GM06990 (cell line): ENCODE results near the gene CDC23.

Experiments used
- DNase-seq: peaks from one replicate; pipeline ENCODE4 v3.0.0-alpha.2; 2011; ENCODE audit not compliant: insufficient read length; ENCODE audit errors: extremely low read depth
- H3K27me3 ChIP-seq: replicated peaks from 2 replicates; pipeline ENCODE4 v1.6.0; 2011; ENCODE audit warnings: low read length; ENCODE audit not compliant: control insufficient read depth, insufficient read depth
- H3K36me3 ChIP-seq: 2 replicates; pipeline ENCODE4 v1.5.1; 2011; ENCODE audit warnings: low read length; ENCODE audit not compliant: control insufficient read depth, insufficient read depth
- H3K4me3 ChIP-seq: replicated peaks from 2 replicates; pipeline ENCODE4 v1.5.1; 2011; ENCODE audit warnings: low read depth, mild to moderate bottlenecking, control low read depth, low read length
- CTCF ChIP-seq: IDR thresholded peaks from 2 replicates; pipeline ENCODE4 v1.5.1; 2011; ENCODE audit warnings: low read length, control low read depth, mild to moderate bottlenecking, inconsistent platforms; ENCODE audit not compliant: insufficient read depth, poor library complexity, severe bottlenecking

The CDC23 gene

DNA sequence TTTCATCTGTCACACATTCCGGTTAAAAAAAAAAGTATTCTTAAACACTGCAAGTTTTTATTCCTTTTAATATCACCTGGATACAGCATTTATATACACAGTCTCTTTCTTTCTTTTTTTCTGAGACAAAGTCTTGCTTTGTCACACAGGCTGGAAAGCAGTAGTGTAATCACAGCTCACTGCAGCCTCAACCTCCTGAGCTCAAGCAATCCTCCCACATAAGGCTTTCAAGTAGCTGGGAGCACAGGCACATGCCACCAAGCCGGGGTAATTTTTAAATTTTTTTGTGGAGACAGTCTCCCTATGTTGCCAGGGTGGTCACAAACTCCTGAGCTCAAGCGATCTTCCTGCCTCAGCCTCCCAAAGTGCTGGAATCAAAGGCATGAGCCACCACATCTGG is 20.3 kb downstream of the CDC23 start:
- peaks cover 18% of the 10 kb centered on the region for H3K36me3 ChIP-seq
- no peak for TF ChIP-seq CTCF
- no peaks in the 10 kb centered on the region for H3K27me3 ChIP-seq
- H3K4me3 ChIP-seq, result no peak overlapping the region
- no peak for DNase-seq

GRCh38 chr5:138188626-138189025 is 24.5 kb downstream of the CDC23 start:
- no peak for TF ChIP-seq CTCF
- DNase-seq, result no peak
- Histone ChIP-seq H3K4me3 (no peak overlapping the region), H3K27me3 (no peaks in the 10 kb centered on the region), H3K36me3 (peaks cover 35% of the 10 kb centered on the region)

GRCh38 chr5:138186002-138186447 is 27.1 kb downstream of the CDC23 start:
- DNase-seq, result peak; percentile 23
- Histone ChIP-seq H3K36me3 (peaks cover 50% of the 10 kb centered on the region), H3K4me3 (no peak overlapping the region), H3K27me3 (no peaks in the 10 kb centered on the region)
- TF ChIP-seq CTCF, result no peak

GRCh38 chr5:138182808-138183207 is 30.3 kb downstream of the CDC23 start:
- H3K36me3 ChIP-seq, result peaks cover 42% of the 10 kb centered on the region
- H3K27me3 ChIP-seq, result no peaks in the 10 kb centered on the region
- TF ChIP-seq CTCF, result no peak
- no peak for DNase-seq
- no peak overlapping the region for H3K4me3 ChIP-seq

- peaks cover 36% of the 10 kb centered on the region for H3K36me3 ChIP-seq
- no peak for TF ChIP-seq CTCF
- DNase-seq, result no peak
- no peaks in the 10 kb centered on the region for H3K27me3 ChIP-seq
- H3K4me3 ChIP-seq, result no peak overlapping the region
Observed at GRCh38 chr5:138180841-138181240, 32.3 kb downstream of the CDC23 start.

DNA sequence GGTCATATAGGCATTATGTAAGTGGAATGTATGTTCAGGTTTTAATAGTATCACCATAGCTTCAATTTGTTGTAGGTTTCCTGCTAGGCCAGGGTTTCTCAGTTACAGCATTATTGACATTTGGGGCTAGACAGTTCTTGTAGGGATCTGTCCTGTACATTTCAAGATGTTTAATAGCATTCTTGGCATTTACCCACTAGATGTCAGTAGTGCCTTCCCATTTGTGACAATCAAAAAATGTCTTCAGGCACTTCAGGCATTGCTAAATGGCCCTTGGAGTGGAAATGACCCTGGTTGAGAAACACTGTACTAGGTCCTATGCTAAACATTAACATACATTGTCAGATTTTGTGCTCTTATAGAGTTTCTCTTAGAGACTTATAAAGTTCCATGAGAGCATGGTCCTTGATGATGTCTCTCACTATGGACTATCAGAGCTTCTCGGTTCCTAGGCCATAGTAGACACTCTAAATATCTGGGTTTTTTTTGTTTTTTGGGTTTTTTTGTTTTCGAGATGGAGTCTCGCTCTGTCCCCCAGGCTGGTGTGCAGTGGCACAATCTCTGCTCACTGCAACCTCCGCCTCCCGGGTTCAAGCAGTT is 32.8 kb downstream of the CDC23 start:
- H3K36me3 ChIP-seq, result peaks cover 36% of the 10 kb centered on the region
- DNase-seq, result peak; percentile 45

More for the DNA sequence above, 32.8 kb downstream of the CDC23 start:
- TF ChIP-seq CTCF, result peak; percentile 63
- no peaks in the 10 kb centered on the region for H3K27me3 ChIP-seq
- peak overlapping the region; percentile 88 for H3K4me3 ChIP-seq
